GM12878 (cell line): ENCODE measurements around the gene JAG2. TPM values are rescaled to one million over a fixed set of nuclear protein-coding genes. Genes with fewer than 3 reads are reported as not detected.

Source experiments
- ATAC-seq: fragments of 200-7000 bp; cut with Tn5 transposase; 3 replicates; pipeline ENCODE4 v1.9.1; 2020; ENCODE audit warnings: mild to moderate bottlenecking, moderate library complexity
- BruUV-seq: library from RNA; stranded (reverse); fragments of 400-500 nt; replicated peaks from 2 replicates; lab custom pipeline; 2021; lab: Mats Ljungman, UMichigan
- CTCF ChIA-PET: fragments of 300-600 bp; sonication (Branson Sonifier 250); formaldehyde crosslinking; extraction: SDS; loops from one replicate; lab custom pipeline; 2021; ENCODE audit warnings: inconsistent platforms; lab: Yijun Ruan, JAX
- POLR2A ChIA-PET: fragments of 350-600 bp; formaldehyde crosslinking; extraction: SDS; loops from one replicate; lab custom pipeline; 2021; ENCODE audit warnings: inconsistent platforms; lab: Charles Lee
- RAD21 ChIA-PET: fragments of 300-600 bp; sonication (Branson Sonifier 250); formaldehyde crosslinking; loops from one replicate; lab custom pipeline; 2023; ENCODE audit warnings: antibody characterized with exemption; ENCODE audit not compliant: unreplicated experiment; lab: Charles Lee
- SMC1A ChIA-PET: fragments of 300-600 bp; sonication (Branson Sonifier 250); formaldehyde crosslinking; loops from one replicate; lab custom pipeline; 2023; ENCODE audit not compliant: unreplicated experiment, uncharacterized antibody; lab: Charles Lee
- DNase-seq: peaks from one replicate; pipeline ENCODE4 v3.0.0-alpha.2; 2011; ENCODE audit warnings: low read depth, low spot score
- FAIRE-seq: peaks from 3 replicates; lab custom pipeline; 2011; peaks lifted over from hg19 to GRCh38; lab: Jason Lieb, UNC
- H2AFZ ChIP-seq: 2 replicates; pipeline ENCODE4 v1.6.0; 2011; ENCODE audit warnings: low read depth, low read length, control low read depth; ENCODE audit not compliant: control insufficient read depth
- H3K27ac ChIP-seq: 2 replicates; pipeline ENCODE4 v1.5.1; 2011; ENCODE audit warnings: control low read depth; ENCODE audit not compliant: control insufficient read depth, insufficient read depth
- H3K27me3 ChIP-seq, 2 experiments: replicated peaks in 1 of 2; 2 replicates each; pipeline versions ENCODE4 v1.6.0 to v1.6.1; 2011; ENCODE audit warnings: low read length in 1 of 2; ENCODE audit not compliant: control insufficient read depth in 2 of 2, insufficient read depth in 2 of 2
- H3K36me3 ChIP-seq, 2 experiments: 2 replicates each; pipeline ENCODE4 v1.5.1; 2011; ENCODE audit warnings: low read length in 1 of 2; ENCODE audit not compliant: control insufficient read depth in 2 of 2, insufficient read depth in 2 of 2
- H3K4me1 ChIP-seq: 2 replicates; pipeline ENCODE4 v1.6.1; 2011; ENCODE audit warnings: mild to moderate bottlenecking, low read length, moderate library complexity, mixed read lengths; ENCODE audit not compliant: control insufficient read depth, insufficient read depth
- H3K4me2 ChIP-seq: 2 replicates; pipeline ENCODE4 v1.6.0; 2011; ENCODE audit warnings: control low read depth; ENCODE audit not compliant: control insufficient read depth, insufficient read depth
- H3K4me3 ChIP-seq: fragments of 200-600 bp; sonication (generic); 2 replicates; pipeline ENCODE4 v1.5.1; 2016
- H3K79me2 ChIP-seq: 2 replicates; pipeline ENCODE4 v1.6.0; 2011; ENCODE audit warnings: low read length; ENCODE audit not compliant: control insufficient read depth, insufficient read depth
- H3K9ac ChIP-seq: 2 replicates; pipeline ENCODE4 v1.8.0; 2011; ENCODE audit warnings: low read length, control low read depth, mixed read lengths; ENCODE audit not compliant: control insufficient read depth, insufficient read depth
- H3K9me3 ChIP-seq: replicated peaks from 3 replicates; pipeline ENCODE4 v1.5.1; 2011; ENCODE audit warnings: mild to moderate bottlenecking, low read length; ENCODE audit not compliant: control insufficient read depth, insufficient read depth
- H4K20me1 ChIP-seq: 2 replicates; pipeline ENCODE4 v1.6.0; 2011; ENCODE audit not compliant: control insufficient read depth, insufficient read depth
- CBX5 ChIP-seq: sonication (generic); IDR thresholded peaks from 2 replicates; pipeline ENCODE4 v1.6.1; 2016; ENCODE audit warnings: low read depth, moderate library complexity, mild to moderate bottlenecking, inconsistent platforms
- MXI1 ChIP-seq: fragments of 150-350 bp; IDR thresholded peaks from 2 replicates; pipeline ENCODE4 v1.6.1; 2011; ENCODE audit warnings: low read depth, mild to moderate bottlenecking, inconsistent platforms, low read length, improper control_type of control experiment
- NR2C2 ChIP-seq: IDR thresholded peaks from 2 replicates; pipeline ENCODE4 v1.6.1; 2011; ENCODE audit warnings: borderline replicate concordance, low read depth; ENCODE audit not compliant: control insufficient read depth, insufficient read length
- NR2F1 ChIP-seq: fragments of 450-650 bp; conservative IDR thresholded peaks from 2 replicates; pipeline ENCODE4 v1.6.1; 2017; ENCODE audit warnings: mild to moderate bottlenecking
- PKNOX1 ChIP-seq: fragments of 450-650 bp; IDR thresholded peaks from 2 replicates; pipeline ENCODE4 v1.6.1; 2016; ENCODE audit warnings: mild to moderate bottlenecking
- RELA ChIP-seq: fragments of 450-650 bp; IDR thresholded peaks from 2 replicates; pipeline ENCODE4 v1.8.0; 2014; ENCODE audit warnings: borderline replicate concordance; ENCODE audit not compliant: partially characterized antibody
- REST ChIP-seq: IDR thresholded peaks from 2 replicates; pipeline ENCODE4 v1.6.1; 2012; ENCODE audit warnings: mild to moderate bottlenecking, low read depth, low read length
- TAF1 ChIP-seq: IDR thresholded peaks from 2 replicates; pipeline ENCODE4 v1.6.1; 2011; ENCODE audit warnings: mild to moderate bottlenecking, low read depth, low read length, borderline replicate concordance
- TCF7 ChIP-seq: IDR thresholded peaks from 2 replicates; pipeline ENCODE4 v1.6.1; 2014; ENCODE audit warnings: antibody characterized with exemption, borderline replicate concordance
- USF1 ChIP-seq: IDR thresholded peaks from 2 replicates; pipeline ENCODE4 v1.6.1; 2011; ENCODE audit warnings: borderline replicate concordance, low read depth, mild to moderate bottlenecking, moderate library complexity, mixed read lengths, low read length; ENCODE audit not compliant: insufficient read depth; ENCODE audit errors: extremely low read length
- USF2 ChIP-seq: IDR thresholded peaks from 2 replicates; pipeline ENCODE4 v1.6.1; 2011; ENCODE audit warnings: low read depth, low read length, improper control_type of control experiment, borderline replicate concordance
- ZNF24 ChIP-seq: fragments of 450-650 bp; IDR thresholded peaks from 2 replicates; pipeline ENCODE4 v1.6.1; 2017; ENCODE audit warnings: antibody characterized with exemption, mild to moderate bottlenecking
- WGBS: methylation state at CpG from one replicate; pipeline ENCODE4 v1.1.6; 2016; ENCODE audit warnings: low lambda C conversion rate; ENCODE audit not compliant: insufficient replicate concordance, insufficient coverage; ENCODE audit errors: missing lambda C conversion rate; 5-methylcytosine and 5-hydroxymethylcytosine counted together
- in situ Hi-C: fragments of 300-500 bp; cut with MboI; formaldehyde crosslinking; loops from 9 replicates; pipeline ENCODE4 v1.14.3; 2018; ENCODE audit warnings: mixed read lengths
- intact Hi-C: fragments of 100-400 bp; cut with micrococcal nuclease; formaldehyde crosslinking; loops from one replicate; pipeline ENCODE4 v1.14.2; 2022; ENCODE audit not compliant: unreplicated experiment
- polyA plus RNA-seq, 11 experiments: library from polyadenylated mRNA; depleted of rRNA in 4 of 11; unstranded in 6 of 11; stranded (reverse) in 5 of 11; fragments of >200 nt; fragmentation: Nextera tagmentation in 4 of 11; fragmentation: Illumina TruSeq in 1 of 11; extraction: Ambion mirVana in 4 of 11; extraction: Trizol in 1 of 11; gene quantifications; 1 replicate in 1 of 11; 2 replicates in 10 of 11; pipeline versions ENCODE4 v1.2.1 to v1.2.3, GENCODE V29; 2011 to 2016; ENCODE audit warnings: inconsistent platforms in 2 of 11, missing spikeins in 2 of 11, low read depth in 1 of 11
- total RNA-seq, 4 experiments: library from RNA; depleted of rRNA in 3 of 4; stranded (reverse); fragments of >200 nt in 3 of 4; fragmentation: Illumina TruSeq in 1 of 4; extraction: Trizol in 1 of 4; gene quantifications; 2 replicates each; pipeline versions ENCODE4 v1.2.1 to v1.2.3, GENCODE V29; 2013 to 2021

The JAG2 gene
- total and polyA plus RNA-seq, 10 of the 15 experiments (the other 5 are each of a cell fraction or from before 2014, with no cell fraction given) = 0.04 to 0.14 (median 0.06) TPM; not detected in 5

- TF ChIP-seq NR2C2 (no peak), TAF1 (no peak), PKNOX1 (no peak), ZNF24 (no peak), REST (no peak)
- TF ChIP-seq, all 136 proteins: peak for 0
These were observed 5.6 kb upstream of the JAG2 start (continued) for GRCh38 chr14:105173901-105174894.

GRCh38 chr14:105173145-105173544 is 4.6 kb upstream of the JAG2 start:
- 53% methylated on average over 13 of the region's 13 CpGs for WGBS
- Histone ChIP-seq H2AFZ (no peak overlapping the region), H3K4me2 (no peak overlapping the region), H3K9me3 (no peaks in the 10 kb centered on the region), H3K4me3 (no peak overlapping the region), H3K27me3 (no peaks in the 10 kb centered on the region; a peak in 1 of 4 replicates), H4K20me1 (no peaks in the 10 kb centered on the region), H3K36me3 (no peaks in the 10 kb centered on the region), H3K27ac (no peak overlapping the region), H3K4me1 (peaks cover 3% of the 10 kb centered on the region; the same call in 1 of the 2 replicates), H3K9ac (no peak overlapping the region), H3K79me2 (no peaks in the 10 kb centered on the region)
- POLR2A ChIA-PET = no interaction called here
- CTCF ChIA-PET = no interaction called here
- SMC1A ChIA-PET = no interaction called here
- RAD21 ChIA-PET = no interaction called here
- in situ Hi-C loops (no loop called here), intact Hi-C loops (no loop called here)
- DNase-seq = no peak
- FAIRE-seq = no peak
- no TSS peak for BruUV-seq
- no peak for ATAC-seq
- no peak for TF ChIP-seq CBX5
- no peak for TF ChIP-seq USF1
- no peak for TF ChIP-seq RELA
- TF ChIP-seq USF2 = no peak
- no peak for TF ChIP-seq MXI1
- no peak for TF ChIP-seq TCF7
- no peak for TF ChIP-seq NR2F1
